NCI-H526 treated with DMSO at 0.1 percent for 48 hours (cell line): ENCODE data around the gene MNAT1.
"Not testable (repeated sequence)": the region's sequence is repeated elsewhere in the genome, so short reads cannot be mapped to it uniquely, and the experiment has no call there.

Source experiments
- DNase-seq: peaks from one replicate; lab custom pipeline; 2025; lab: John Stamatoyannopoulos, UW

MNAT1 gene

GRCh38 chr14:60882219-60882618 lies 147.7 kb downstream of the MNAT1 start:
- no peak for DNase-seq

GRCh38 chr14:60884134-60884533 lies 149.6 kb downstream of the MNAT1 start:
- DNase-seq, result no peak

- not testable (repeated sequence) for DNase-seq
Observed at GRCh38 chr14:60890636-60891035, 156.1 kb downstream of the MNAT1 start.

GRCh38 chr14:60893911-60894310 lies 159.3 kb downstream of the MNAT1 start:
- DNase-seq, result no peak

GRCh38 chr14:60904381-60904780 lies 169.8 kb downstream of the MNAT1 start:
- no peak for DNase-seq

GRCh38 chr14:60905923-60906322 lies 171.4 kb downstream of the MNAT1 start:
- no peak for DNase-seq

GRCh38 chr14:60915781-60916180 lies 181.2 kb downstream of the MNAT1 start:
- no peak for DNase-seq

- no peak for DNase-seq
Observed at GRCh38 chr14:60922050-60922449, 187.5 kb downstream of the MNAT1 start.

- no peak for DNase-seq
Observed at GRCh38 chr14:60925286-60925685, 190.7 kb downstream of the MNAT1 start.

GRCh38 chr14:60926002-60926401 lies 191.4 kb downstream of the MNAT1 start:
- no peak for DNase-seq

GRCh38 chr14:60931218-60931617 lies 196.7 kb downstream of the MNAT1 start:
- DNase-seq, result no peak

- DNase-seq, result no peak
Observed at GRCh38 chr14:60933920-60934655, 199.5 kb downstream of the MNAT1 start.

GRCh38 chr14:60935319-60935718 lies 200.8 kb downstream of the MNAT1 start:
- no peak for DNase-seq

GRCh38 chr14:60943637-60944032 lies 209.1 kb downstream of the MNAT1 start:
- no peak for DNase-seq

GRCh38 chr14:60944204-60944603 lies 209.6 kb downstream of the MNAT1 start:
- peak; percentile 68 for DNase-seq

- DNase-seq, result no peak
Observed at GRCh38 chr14:60945984-60946383, 211.4 kb downstream of the MNAT1 start.

- DNase-seq, result peak; percentile 36
Observed at GRCh38 chr14:60946773-60947172, 212.2 kb downstream of the MNAT1 start.

- no peak for DNase-seq
Observed at GRCh38 chr14:60951776-60952435, 217.3 kb downstream of the MNAT1 start.

- DNase-seq, result no peak
Observed at GRCh38 chr14:60956202-60956601, 221.6 kb downstream of the MNAT1 start.

- DNase-seq, result no peak
Observed at GRCh38 chr14:60956632-60957031, 222.1 kb downstream of the MNAT1 start.

GRCh38 chr14:60958146-60958545 lies 223.6 kb downstream of the MNAT1 start:
- no peak for DNase-seq

- DNase-seq, result no peak
Observed at GRCh38 chr14:60963761-60964160, 229.2 kb downstream of the MNAT1 start.

- DNase-seq, result peak; percentile 51
Observed at GRCh38 chr14:60964904-60965303, 230.3 kb downstream of the MNAT1 start.

GRCh38 chr14:60965402-60965801 lies 230.8 kb downstream of the MNAT1 start:
- no peak for DNase-seq
